Measurements from ENCODE around the gene NMU.

GRCh38 chr4:55684276-55684675 is 48.2 kb upstream of the NMU start:
- no peak for TF ChIP-seq CTCF (conservative IDR thresholded peaks at IDR 0.05)
- TF ChIP-seq EZH2 (IDR thresholded peaks at IDR 0.05; ENCODE audit: low read depth) = no peak
